DLD1 (cell line): ENCODE measurements around the gene RANBP1.

Experiments used
- in situ Hi-C: cut with HindIII; loops from 2 replicates; pipeline ENCODE4 v1.10.0; 2017; ENCODE audit warnings: low sequenced_read_pairs

RANBP1 gene

GRCh38 chr22:20088263-20088648 lies 27.6 kb upstream of the RANBP1 start:
- in situ Hi-C loops, result no loop called here

GRCh38 chr22:20089226-20089976 lies 26.5 kb upstream of the RANBP1 start:
- in situ Hi-C loops, result no loop called here

GRCh38 chr22:20089977-20090729 lies 25.8 kb upstream of the RANBP1 start:
- in situ Hi-C loops, result no loop called here

GRCh38 chr22:20090730-20091240 lies 25.1 kb upstream of the RANBP1 start:
- in situ Hi-C loops, result no loop called here

- in situ Hi-C loops, result no loop called here
These were observed 24.0 kb upstream of the RANBP1 start for GRCh38 chr22:20091690-20092476.

- in situ Hi-C loops, result no loop called here
These were observed 23.4 kb upstream of the RANBP1 start for GRCh38 chr22:20092477-20092854.

- in situ Hi-C loops, result no loop called here
These were observed 22.3 kb upstream of the RANBP1 start for GRCh38 chr22:20093418-20094196.

- in situ Hi-C loops, result no loop called here
These were observed 21.6 kb upstream of the RANBP1 start for GRCh38 chr22:20094197-20094807.

GRCh38 chr22:20095521-20095920 lies 20.4 kb upstream of the RANBP1 start:
- in situ Hi-C loops, result no loop called here

- in situ Hi-C loops, result no loop called here
These were observed 19.1 kb upstream of the RANBP1 start for GRCh38 chr22:20096574-20097420.

- in situ Hi-C loops, result no loop called here
These were observed 16.7 kb upstream of the RANBP1 start for GRCh38 chr22:20099099-20099711.

- in situ Hi-C loops, result no loop called here
These were observed 14.3 kb upstream of the RANBP1 start for GRCh38 chr22:20101638-20102037.

GRCh38 chr22:20102203-20102780 lies 13.6 kb upstream of the RANBP1 start:
- in situ Hi-C loops, result no loop called here

GRCh38 chr22:20105456-20106204 lies 10.3 kb upstream of the RANBP1 start:
- in situ Hi-C loops, result no loop called here

GRCh38 chr22:20106205-20106848 lies 9.6 kb upstream of the RANBP1 start:
- in situ Hi-C loops, result no loop called here

- in situ Hi-C loops, result no loop called here
These were observed 9.1 kb upstream of the RANBP1 start for GRCh38 chr22:20106849-20107237.

- in situ Hi-C loops, result no loop called here
These were observed 8.4 kb upstream of the RANBP1 start for GRCh38 chr22:20107471-20107901.
